HG03571 (cell line): ENCODE measurements around the gene CTXN1.

Source experiments
- ATAC-seq: cut with Tn5 transposase; IDR thresholded peaks from one replicate; pipeline ENCODE4 v1.9.1; 2021; ENCODE audit not compliant: unreplicated experiment

Gene CTXN1

GRCh38 chr19:7877249-7877836 lies 48.6 kb downstream of the CTXN1 start:
- no peak for ATAC-seq

GRCh38 chr19:7874897-7875273 lies 51.0 kb downstream of the CTXN1 start:
- ATAC-seq = no peak
